GM21786 (cell line): ENCODE results near the gene HUWE1.
"Not testable (repeated sequence)": the region's sequence is repeated elsewhere in the genome, so short reads cannot be mapped to it uniquely, and the experiment has no call there.

Experiments used
- ATAC-seq: cut with Tn5 transposase; IDR thresholded peaks from one replicate; pipeline ENCODE4 v1.9.1; 2021; ENCODE audit not compliant: unreplicated experiment

The HUWE1 gene

DNA sequence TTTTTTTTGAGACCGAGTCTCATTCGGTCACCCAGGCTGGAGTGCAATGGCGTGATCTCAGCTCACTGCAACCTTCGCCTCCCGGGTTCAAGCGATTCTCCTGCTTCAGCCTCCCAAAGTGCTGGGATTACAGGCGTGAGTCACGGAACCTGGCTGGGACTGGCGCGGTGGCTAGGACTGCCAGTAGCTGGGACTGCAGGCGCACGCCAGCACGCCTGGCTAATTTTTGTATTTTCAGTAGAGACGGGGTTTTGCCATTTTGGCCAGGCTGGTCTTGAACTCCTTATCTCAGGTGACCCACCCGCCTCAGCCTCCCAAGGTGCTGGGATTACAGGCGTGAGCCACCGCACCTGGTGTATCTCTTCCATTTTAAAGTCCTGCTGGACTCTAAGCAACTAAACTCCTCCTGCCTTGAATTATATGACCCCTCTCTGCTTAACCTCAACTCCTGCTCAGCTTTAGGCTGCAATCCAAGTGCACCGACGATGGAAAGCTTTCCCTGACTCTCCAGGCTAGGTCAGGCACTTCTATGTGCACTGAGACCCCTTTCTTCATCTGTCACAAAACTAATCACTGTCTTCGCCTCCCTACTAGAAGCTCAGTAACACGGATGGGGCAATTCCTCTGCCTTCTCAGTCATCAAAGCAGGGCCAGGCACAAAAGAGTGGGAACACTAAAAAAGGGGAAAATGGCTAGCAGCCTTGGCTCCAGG lies 155.1 kb downstream of the HUWE1 start:
- ATAC-seq, result not testable (repeated sequence)

- ATAC-seq, result no peak
These were observed 159.5 kb downstream of the HUWE1 start for GRCh38 chrX:53526999-53527398.

DNA sequence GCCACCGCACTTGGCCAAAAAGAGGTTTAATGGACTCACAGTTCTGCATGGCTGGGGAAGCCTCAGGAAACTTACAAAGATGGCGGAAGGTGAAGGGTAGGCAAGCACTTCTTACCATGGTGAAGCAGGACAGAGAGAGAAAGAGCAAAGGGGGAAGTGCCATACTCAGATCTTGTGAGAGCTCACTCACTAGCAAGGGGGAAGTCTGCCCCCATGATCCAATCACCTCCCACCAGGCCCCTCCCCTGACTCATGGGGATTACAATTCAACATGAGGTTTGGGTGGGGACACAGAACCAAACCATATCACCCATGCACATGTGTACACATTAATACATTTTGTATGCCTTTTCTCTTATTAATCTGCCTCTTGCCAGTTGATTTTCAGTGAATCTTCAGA lies 175.2 kb downstream of the HUWE1 start:
- ATAC-seq, result no peak

DNA sequence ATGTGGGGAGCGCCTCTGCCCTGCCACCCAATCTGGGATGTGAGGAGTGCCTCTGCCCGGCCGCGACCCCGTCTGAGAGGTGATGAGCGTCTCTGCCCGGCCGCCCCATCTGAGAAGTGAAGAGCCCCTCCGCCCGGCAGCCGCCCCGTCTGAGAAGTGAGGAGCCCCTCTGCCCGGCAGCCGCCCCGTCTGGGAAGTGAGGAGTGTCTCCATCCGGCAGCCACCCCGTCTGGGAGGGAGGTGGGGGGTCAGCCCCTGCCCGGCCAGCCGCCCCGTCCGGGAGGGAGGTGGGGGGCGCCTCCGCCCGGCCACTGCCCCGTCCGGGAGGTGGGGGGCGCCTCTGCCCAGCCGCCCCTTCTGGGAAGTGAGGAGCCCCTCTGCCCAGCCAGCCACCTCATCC lies 182.5 kb downstream of the HUWE1 start:
- not testable (repeated sequence) for ATAC-seq

DNA sequence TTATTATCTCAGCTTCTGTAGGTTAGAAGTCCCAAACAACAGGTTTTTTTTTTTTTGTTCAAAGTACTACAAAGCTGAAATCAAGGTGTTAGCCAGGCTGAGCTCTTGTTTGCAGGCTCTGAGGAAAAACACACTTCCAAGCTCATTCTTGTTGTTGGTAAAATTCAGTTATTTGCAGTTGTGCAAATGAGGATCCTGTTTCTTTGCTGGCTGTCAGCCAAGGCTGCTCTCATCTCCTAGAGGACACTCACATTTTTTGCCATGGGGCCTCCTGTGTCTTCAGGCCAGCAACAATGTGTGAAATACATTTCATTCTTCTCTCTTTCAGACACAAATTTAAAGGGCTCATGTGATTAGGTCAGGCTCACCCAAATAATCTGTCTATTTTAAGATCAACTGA lies 192.1 kb downstream of the HUWE1 start:
- no peak for ATAC-seq

- no peak for ATAC-seq
These were observed 200.2 kb downstream of the HUWE1 start for GRCh38 chrX:53486285-53486684.

GRCh38 chrX:53483838-53484405 lies 202.6 kb downstream of the HUWE1 start:
- no peak for ATAC-seq

- no peak for ATAC-seq
These were observed 203.1 kb downstream of the HUWE1 start for GRCh38 chrX:53483416-53483815.
